Measurements from ENCODE around the gene COMMD7. TPM values are rescaled to one million over a fixed set of nuclear protein-coding genes. Genes with fewer than 3 reads are reported as not detected.

COMMD7 gene
- total RNA-seq, 1 experiment from 2014 or later = 13.2 TPM

- intact Hi-C loops (cut with micrococcal nuclease) = no loop called here
- no peaks in the 10 kb centered on the region for H3K36me3 ChIP-seq (ENCODE audit: control insufficient read depth in 1 of 2, insufficient read depth in 2 of 2, low read length in 2 of 2)
- H3K27ac ChIP-seq (ENCODE audit: low read depth, low read length) = no peak overlapping the region; the same call in 1 of the 2 replicates
- H3K79me2 ChIP-seq (ENCODE audit: insufficient read depth, low read length) = no peaks in the 10 kb centered on the region
- H3K4me1 ChIP-seq (ENCODE audit: control insufficient read depth in 1 of 2, insufficient read depth in 2 of 2, low read length in 2 of 2) = peaks cover 11 to 15% of the 10 kb centered on the region in 2 experiments
- ATAC-seq = no peak
- no peaks in the 10 kb centered on the region for H3K27me3 ChIP-seq (ENCODE audit: insufficient read depth, low read length)
- TF ChIP-seq RAD21 (IDR thresholded peaks at IDR 0.05; ENCODE audit: low read depth) = no peak
- no peak for TF ChIP-seq ELF1 (IDR thresholded peaks at IDR 0.05; ENCODE audit: borderline replicate concordance, low read depth)
- no peak for TF ChIP-seq TCF7L2 (IDR thresholded peaks at IDR 0.05; ENCODE audit: borderline replicate concordance, extremely low read depth, insufficient read depth, insufficient read length)
- no peak for TF ChIP-seq FOSL1 (IDR thresholded peaks at IDR 0.05; ENCODE audit: low read depth)
- TF ChIP-seq ZNF274 (IDR thresholded peaks at IDR 0.05; ENCODE audit: low read depth, low read length) = no peak
- TF ChIP-seq REST (IDR thresholded peaks at IDR 0.05; ENCODE audit: low read depth) = no peak
- TF ChIP-seq EZH2phosphoT487 (IDR thresholded peaks at IDR 0.05; ENCODE audit: borderline replicate concordance) = no peak
- TF ChIP-seq YY1 (IDR thresholded peaks at IDR 0.05; ENCODE audit: extremely low read depth, insufficient replicate concordance, low read depth, low read length) = no peak
- TF ChIP-seq CTCF (IDR thresholded peaks at IDR 0.05 in 2 of 3, conservative IDR thresholded peaks at IDR 0.05 in 1 of 3; ENCODE audit: borderline replicate concordance in 1 of 3, insufficient read depth in 1 of 3, low read depth in 2 of 3, low read length in 2 of 3) = no peak
- TF ChIP-seq EZH2 (IDR thresholded peaks at IDR 0.05) = no peak
- no peak for TF ChIP-seq EGR1 (IDR thresholded peaks at IDR 0.05; ENCODE audit: low read depth)
- no peak for DNase-seq (ENCODE audit: low read depth, low spot score)
- BruUV-seq (replicated peaks) = no TSS peak
- no peaks in the 10 kb centered on the region for H4K20me1 ChIP-seq (ENCODE audit: insufficient read depth)
- ChIA-PET RAD21 (ENCODE audit: low non-redundant PET in 1 of 2, low total read pairs in 2 of 2, uncharacterized antibody in 2 of 2, unreplicated experiment in 2 of 2) (no interaction called here), CTCF (interaction anchor here (1.7 to 2.5 kb wide), 3 partner anchors 10 to 12 kb away, joined by 3 to 17 read pairs (median 7); partner anchors contain the start of gene C20orf203), POLR2A (no interaction called here)
- no peak overlapping the region for H3K4me3 ChIP-seq (replicated peaks in 1 of 2; ENCODE audit: low read depth in 1 of 2, low read length in 2 of 2)
- H3K9me3 ChIP-seq (ENCODE audit: control insufficient read depth in 1 of 2, insufficient read depth in 1 of 2, low read depth in 1 of 2, low read length in 2 of 2) = peaks cover 0 to 6% of the 10 kb centered on the region in 2 experiments; a peak in 1 of 4 replicates
- H3K9me2 ChIP-seq (ENCODE audit: insufficient read depth) = no peaks in the 10 kb centered on the region
- no peak overlapping the region for H3K4me2 ChIP-seq (ENCODE audit: low read length)
- no peak overlapping the region for H2AFZ ChIP-seq (ENCODE audit: low read depth, low read length, poor library complexity, severe bottlenecking)
- no peak overlapping the region for H3K9ac ChIP-seq (ENCODE audit: low read length)
Observed at GRCh38 chr20:32664012-32664677, 79.1 kb downstream of the COMMD7 start.

Data from HCT116 (cell line).